ENCODE data around the gene HMGN3. TPM values are rescaled to one million over a fixed set of nuclear protein-coding genes. Genes with fewer than 3 reads are reported as not detected.
"Not testable (repeated sequence)": the region's sequence is repeated elsewhere in the genome, so short reads cannot be mapped to it uniquely, and the experiment has no call there.

HMGN3 gene
- total RNA-seq, 3 donors from 2014 or later = 38.3 to 73.6 (median 61.1) TPM

DNA sequence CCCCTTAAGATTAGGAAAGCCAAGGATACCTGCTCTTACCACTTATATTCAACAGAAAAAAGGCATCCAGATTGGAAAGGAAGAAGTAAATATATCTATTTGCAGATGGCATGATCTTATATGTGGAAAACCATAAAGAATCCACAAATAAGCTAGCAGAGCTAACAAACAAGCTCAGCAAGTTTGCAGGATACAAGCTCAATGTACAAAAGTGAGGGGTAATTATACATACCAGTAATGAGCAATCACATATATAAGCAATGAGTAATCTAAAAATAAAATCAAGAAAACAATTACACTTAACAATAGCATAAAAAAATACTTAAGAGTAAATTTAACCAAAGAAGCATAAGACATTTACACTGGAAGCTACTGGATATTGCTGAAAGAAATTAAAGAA is 31.6 kb upstream of the HMGN3 start:
- no peak for DNase-seq (ENCODE audit: low spot score in 2 of 2)
- intact Hi-C loops (cut with DNase I; ENCODE audit: low total_unique reads) = no loop called here
- Histone ChIP-seq H3K27me3 (no peaks in the 10 kb centered on the region), H3K9me3 (no peaks in the 10 kb centered on the region), H3K36me3 (no peaks in the 10 kb centered on the region), H3K4me1 (no peaks in the 10 kb centered on the region), H3K27ac (no peak overlapping the region), H3K4me3 (no peak overlapping the region)
- TF ChIP-seq, protein P1, sequence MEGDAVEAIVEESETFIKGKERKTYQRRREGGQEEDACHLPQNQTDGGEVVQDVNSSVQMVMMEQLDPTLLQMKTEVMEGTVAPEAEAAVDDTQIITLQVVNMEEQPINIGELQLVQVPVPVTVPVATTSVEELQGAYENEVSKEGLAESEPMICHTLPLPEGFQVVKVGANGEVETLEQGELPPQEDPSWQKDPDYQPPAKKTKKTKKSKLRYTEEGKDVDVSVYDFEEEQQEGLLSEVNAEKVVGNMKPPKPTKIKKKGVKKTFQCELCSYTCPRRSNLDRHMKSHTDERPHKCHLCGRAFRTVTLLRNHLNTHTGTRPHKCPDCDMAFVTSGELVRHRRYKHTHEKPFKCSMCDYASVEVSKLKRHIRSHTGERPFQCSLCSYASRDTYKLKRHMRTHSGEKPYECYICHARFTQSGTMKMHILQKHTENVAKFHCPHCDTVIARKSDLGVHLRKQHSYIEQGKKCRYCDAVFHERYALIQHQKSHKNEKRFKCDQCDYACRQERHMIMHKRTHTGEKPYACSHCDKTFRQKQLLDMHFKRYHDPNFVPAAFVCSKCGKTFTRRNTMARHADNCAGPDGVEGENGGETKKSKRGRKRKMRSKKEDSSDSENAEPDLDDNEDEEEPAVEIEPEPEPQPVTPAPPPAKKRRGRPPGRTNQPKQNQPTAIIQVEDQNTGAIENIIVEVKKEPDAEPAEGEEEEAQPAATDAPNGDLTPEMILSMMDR (IDR thresholded peaks at IDR 0.05) = no peak
- TF ChIP-seq POLR2A (IDR thresholded peaks at IDR 0.05) (no peak), POLR2AphosphoS5 (IDR thresholded peaks at IDR 0.05) (no peak)

DNA sequence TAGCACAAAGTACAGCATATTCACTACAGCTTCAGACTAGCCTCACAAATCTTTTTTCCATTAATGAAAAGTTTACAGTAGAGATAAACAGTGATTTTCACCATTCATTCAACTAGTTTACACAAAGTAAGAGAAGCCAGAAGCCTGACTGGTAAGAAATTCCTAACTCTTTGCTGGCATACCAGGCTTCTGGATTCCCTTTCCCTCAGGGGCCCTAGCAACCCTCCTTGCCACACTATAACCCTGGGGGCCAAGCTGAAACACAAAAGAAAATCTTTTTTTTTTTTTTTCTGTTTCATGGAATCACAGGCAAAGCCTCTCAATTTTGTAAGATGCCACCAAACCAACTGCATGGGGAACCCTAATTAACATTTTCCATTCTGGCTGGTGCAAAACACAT is 28.9 kb upstream of the HMGN3 start:
- H3K36me3 ChIP-seq = no peaks in the 10 kb centered on the region
- H3K27me3 ChIP-seq = no peaks in the 10 kb centered on the region
- DNase-seq (ENCODE audit: low spot score in 2 of 2) = no peak
- no peak overlapping the region for H3K27ac ChIP-seq
- TF ChIP-seq, protein P1 (IDR thresholded peaks at IDR 0.05) = no peak
- no peak for TF ChIP-seq POLR2A (IDR thresholded peaks at IDR 0.05)
- no peak for TF ChIP-seq POLR2AphosphoS5 (IDR thresholded peaks at IDR 0.05)
- no peaks in the 10 kb centered on the region for H3K4me1 ChIP-seq
- intact Hi-C loops (cut with DNase I; ENCODE audit: low total_unique reads) = no loop called here
- H3K9me3 ChIP-seq = peaks cover 0 to 12% of the 10 kb centered on the region in 2 donors
- no peak overlapping the region for H3K4me3 ChIP-seq

DNA sequence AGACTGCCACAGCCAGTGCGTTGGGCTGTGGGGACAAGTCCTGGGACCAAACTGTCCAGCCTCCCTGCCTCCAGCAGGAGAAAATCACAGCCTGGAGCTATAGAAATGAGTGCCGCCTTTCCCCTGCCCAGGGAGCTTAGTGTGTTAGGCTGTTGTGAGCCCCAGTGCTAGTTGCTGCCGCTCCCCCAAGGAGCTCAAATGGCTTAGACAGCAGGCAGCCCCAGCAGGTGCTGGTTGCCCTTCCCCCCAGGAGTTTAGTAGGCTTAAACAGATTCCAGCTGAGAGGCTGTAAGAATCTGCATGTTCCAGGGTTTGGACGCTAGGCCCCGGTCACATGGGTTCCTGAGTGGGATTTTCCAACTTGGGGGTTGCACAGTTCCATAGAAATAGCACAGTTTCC is 27.2 kb upstream of the HMGN3 start:
- intact Hi-C loops (cut with DNase I; ENCODE audit: low total_unique reads) = no loop called here
- H3K4me3 ChIP-seq = no peak overlapping the region
- H3K27ac ChIP-seq = no peak overlapping the region
- no peak for DNase-seq (ENCODE audit: low spot score in 2 of 2)
- H3K9me3 ChIP-seq = peaks cover 0 to 12% of the 10 kb centered on the region in 2 donors
- H3K27me3 ChIP-seq = no peaks in the 10 kb centered on the region
- H3K36me3 ChIP-seq = no peaks in the 10 kb centered on the region
- TF ChIP-seq, protein P1 (IDR thresholded peaks at IDR 0.05) = no peak
- no peak for TF ChIP-seq POLR2AphosphoS5 (IDR thresholded peaks at IDR 0.05)
- no peak for TF ChIP-seq POLR2A (IDR thresholded peaks at IDR 0.05)
- no peaks in the 10 kb centered on the region for H3K4me1 ChIP-seq

DNA sequence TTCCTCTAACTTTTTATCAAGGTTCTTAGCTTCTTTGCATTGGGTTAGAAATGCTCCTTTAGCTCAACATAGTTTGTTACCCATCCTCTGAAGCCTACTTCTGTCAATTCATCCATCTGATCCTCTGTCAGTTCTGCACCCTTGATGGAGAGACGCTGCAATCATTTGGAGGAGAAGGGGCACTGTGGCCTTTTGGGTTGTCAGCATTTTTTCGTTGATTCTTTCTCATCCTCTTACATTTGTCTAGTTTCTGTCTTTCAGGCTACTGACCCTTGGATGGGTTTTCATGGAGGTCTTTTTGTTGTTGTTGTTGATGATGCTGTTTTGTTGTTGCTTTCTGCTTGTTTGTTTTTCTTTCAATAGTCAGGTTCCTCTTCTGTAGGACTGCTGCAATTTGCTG is 26.3 kb upstream of the HMGN3 start:
- intact Hi-C loops (cut with DNase I; ENCODE audit: low total_unique reads) = no loop called here
- TF ChIP-seq POLR2A (IDR thresholded peaks at IDR 0.05) (no peak), POLR2AphosphoS5 (IDR thresholded peaks at IDR 0.05) (no peak)
- TF ChIP-seq, protein P1 (IDR thresholded peaks at IDR 0.05) = no peak
- Histone ChIP-seq H3K36me3 (no peaks in the 10 kb centered on the region), H3K9me3 (peaks cover 0 to 12% of the 10 kb centered on the region in 2 donors), H3K27me3 (no peaks in the 10 kb centered on the region), H3K4me1 (no peaks in the 10 kb centered on the region), H3K27ac (no peak overlapping the region), H3K4me3 (no peak overlapping the region)
- DNase-seq (ENCODE audit: low spot score in 2 of 2) = no peak

DNA sequence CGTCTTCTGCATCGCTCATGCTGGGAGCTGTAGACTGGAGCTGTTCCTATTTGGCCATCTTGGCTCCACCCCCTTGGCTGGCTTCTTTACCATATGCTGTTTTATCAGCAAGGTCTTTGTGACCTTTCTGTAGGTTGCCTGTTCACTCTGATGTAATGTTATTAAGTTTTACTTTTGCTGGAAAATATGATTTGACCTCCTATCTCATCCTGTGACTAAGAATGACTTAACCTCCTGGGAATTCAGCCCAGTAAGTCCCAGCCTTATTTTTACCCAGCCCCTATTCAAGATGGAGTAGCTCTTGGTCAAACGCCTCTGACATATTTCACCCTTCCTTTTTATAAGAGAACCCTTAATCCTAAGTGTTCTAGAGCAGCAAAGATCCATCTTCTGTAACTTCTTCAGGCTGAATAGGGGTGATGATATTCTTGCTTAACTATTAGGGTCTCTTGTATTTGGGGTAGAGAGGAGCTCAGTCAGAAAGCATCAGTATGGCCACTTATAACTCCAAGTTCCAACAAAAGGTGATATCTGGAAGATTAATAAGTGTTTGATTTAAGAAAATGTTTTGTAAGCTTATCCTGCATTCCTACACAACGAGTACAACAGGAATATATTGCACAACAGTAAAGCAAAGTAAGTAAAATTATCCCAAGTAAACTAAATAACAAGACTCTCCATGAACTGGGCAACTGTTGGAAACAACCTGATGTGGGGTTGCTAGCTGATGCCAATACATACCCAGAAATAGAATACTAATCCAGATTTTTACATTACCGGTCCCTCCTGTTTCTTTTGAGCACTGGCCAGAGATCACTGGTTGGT is 23.1 kb upstream of the HMGN3 start:
- H3K9me3 ChIP-seq = peaks cover 0 to 12% of the 10 kb centered on the region in 2 donors
- no peaks in the 10 kb centered on the region for H3K36me3 ChIP-seq
- TF ChIP-seq, protein P1 (IDR thresholded peaks at IDR 0.05) = no peak
- DNase-seq (ENCODE audit: low spot score in 2 of 2) = no peak
- H3K4me3 ChIP-seq = no peak overlapping the region
- H3K4me1 ChIP-seq = no peaks in the 10 kb centered on the region
- no peak overlapping the region for H3K27ac ChIP-seq
- no peaks in the 10 kb centered on the region for H3K27me3 ChIP-seq
- intact Hi-C loops (cut with DNase I; ENCODE audit: low total_unique reads) = no loop called here

DNA sequence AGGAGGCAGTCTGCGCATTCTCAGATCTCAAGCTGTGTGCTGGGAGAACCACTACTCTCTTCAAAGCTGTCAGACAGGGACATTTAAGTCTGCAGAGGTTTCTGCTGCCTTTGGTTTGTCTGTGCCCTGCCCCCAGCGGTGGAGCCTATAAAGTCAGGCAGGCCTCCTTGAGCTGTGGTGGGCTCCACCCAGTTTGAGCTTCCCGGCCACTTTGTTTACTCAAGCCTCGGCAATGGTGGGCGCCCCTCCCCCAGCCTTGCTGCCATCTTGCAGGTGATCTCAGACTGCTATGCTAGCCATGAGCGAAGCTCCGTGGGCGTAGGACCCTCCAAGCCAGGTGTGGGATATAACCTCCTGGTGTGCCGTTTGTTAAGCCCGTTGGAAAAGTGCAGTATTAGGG is 22.3 kb upstream of the HMGN3 start:
- H3K27ac ChIP-seq; DNase-seq (ENCODE audit: low spot score in 2 of 2); H3K36me3 ChIP-seq; H3K27me3 ChIP-seq; intact Hi-C loops (cut with DNase I; ENCODE audit: low total_unique reads); H3K4me3 ChIP-seq; H3K4me1 ChIP-seq: not testable (repeated sequence)
- H3K9me3 ChIP-seq = peaks cover 2 to 12% of the 10 kb centered on the region in 2 donors

DNA sequence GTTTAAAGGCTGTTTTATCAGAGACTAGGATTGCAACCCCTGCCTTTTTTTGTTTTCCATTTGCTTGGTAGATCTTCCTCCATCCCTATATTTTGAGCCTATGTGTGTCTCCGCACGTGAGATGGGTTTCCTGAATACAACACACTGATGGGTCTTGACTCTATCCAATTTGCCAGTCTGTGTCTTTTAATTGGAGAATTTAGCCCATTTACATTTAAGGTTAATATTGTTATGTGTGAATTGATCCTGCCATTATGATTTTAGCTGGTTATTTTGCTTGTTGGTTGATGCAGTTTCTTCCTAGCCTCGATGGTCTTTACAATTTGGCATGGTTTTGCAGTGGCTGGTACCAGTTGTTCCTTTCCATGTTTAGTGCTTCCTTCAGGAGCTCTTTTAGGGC is 20.6 kb upstream of the HMGN3 start:
- H3K4me3 ChIP-seq; H3K36me3 ChIP-seq; DNase-seq (ENCODE audit: low spot score in 2 of 2); H3K4me1 ChIP-seq; H3K27ac ChIP-seq; H3K27me3 ChIP-seq; intact Hi-C loops (cut with DNase I; ENCODE audit: low total_unique reads): not testable (repeated sequence)
- H3K9me3 ChIP-seq = peaks cover 2 to 12% of the 10 kb centered on the region in 2 donors

Data from breast epithelium (tissue), 4 donors.